Liver (tissue), 9 donors: Measurements from ENCODE around the gene GTSE1. TPM values are rescaled to one million over a fixed set of nuclear protein-coding genes. Genes with fewer than 3 reads are reported as not detected.
A peak's percentile ranks its signal among the peaks of the same experiment; 100 is the strongest.

Source experiments
- DNase-seq: peaks from one replicate; pipeline ENCODE4 v3.0.0-alpha.2; 2017; ENCODE audit warnings: low spot score
- H3K27ac ChIP-seq, 2 donors: one replicate each; pipeline ENCODE4 v1.7.0; 2013; ENCODE audit warnings: inconsistent platforms in 2 of 2, low read length in 2 of 2, control low read depth in 1 of 2, low read depth in 1 of 2, mild to moderate bottlenecking in 1 of 2
- H3K27me3 ChIP-seq, 4 donors: one replicate each; pipeline versions ENCODE4 v1.6.1 to v1.7.0; 2013; ENCODE audit warnings: low read length in 3 of 4, inconsistent platforms in 1 of 4, mild to moderate bottlenecking in 1 of 4, moderate library complexity in 1 of 4; ENCODE audit not compliant: control insufficient read depth in 4 of 4, insufficient read depth in 4 of 4
- H3K36me3 ChIP-seq, 4 donors: one replicate each; pipeline versions ENCODE4 v1.6.1 to v1.7.0; 2013; ENCODE audit warnings: low read length in 3 of 4, mild to moderate bottlenecking in 3 of 4, low read depth in 1 of 4, moderate library complexity in 1 of 4; ENCODE audit not compliant: control insufficient read depth in 4 of 4, insufficient read depth in 3 of 4
- H3K4me1 ChIP-seq, 4 donors: one replicate each; pipeline versions ENCODE4 v1.6.1 to v1.7.0; 2013; ENCODE audit warnings: low read length in 3 of 4, mild to moderate bottlenecking in 3 of 4, moderate library complexity in 1 of 4; ENCODE audit not compliant: control insufficient read depth in 4 of 4, insufficient read depth in 4 of 4
- H3K4me3 ChIP-seq, 3 donors: one replicate each; pipeline versions ENCODE4 v1.6.1 to v1.7.0; 2013; ENCODE audit warnings: low read length in 3 of 3, control low read depth in 1 of 3, low read depth in 1 of 3, mild to moderate bottlenecking in 1 of 3
- H3K9ac ChIP-seq, 2 donors: one replicate each; pipeline ENCODE4 v1.7.0; 2013; ENCODE audit warnings: low read length in 2 of 2, mild to moderate bottlenecking in 2 of 2, moderate library complexity in 2 of 2, control low read depth in 1 of 2, low read depth in 1 of 2
- H3K9me3 ChIP-seq, 4 donors: one replicate each; pipeline versions ENCODE4 v1.6.1 to v1.7.0; 2013; ENCODE audit warnings: low read length in 3 of 4; ENCODE audit not compliant: control insufficient read depth in 4 of 4
- EGR1 ChIP-seq, 2 donors: IDR thresholded peaks; 2 replicates each; pipeline ENCODE4 v1.6.1; 2016 to 2018; ENCODE audit warnings: antibody characterized with exemption in 2 of 2, low read depth in 2 of 2
- FOXA1 ChIP-seq: IDR thresholded peaks from 2 replicates; pipeline ENCODE4 v1.6.1; 2016; ENCODE audit warnings: antibody characterized with exemption
- GABPA ChIP-seq, 2 donors: IDR thresholded peaks in 1 of 2; conservative IDR thresholded peaks in 1 of 2; 2 replicates each; pipeline ENCODE4 v1.6.1; 2016; ENCODE audit warnings: antibody characterized with exemption in 2 of 2, mild to moderate bottlenecking in 1 of 2, moderate library complexity in 1 of 2
- HNF4A ChIP-seq, 2 donors: conservative IDR thresholded peaks; 2 replicates each; pipeline ENCODE4 v1.6.1; 2016; ENCODE audit warnings: antibody characterized with exemption in 2 of 2, mild to moderate bottlenecking in 2 of 2
- HNF4G ChIP-seq: IDR thresholded peaks from 2 replicates; pipeline ENCODE4 v1.6.1; 2016; ENCODE audit warnings: antibody characterized with exemption
- JUND ChIP-seq, 2 donors: IDR thresholded peaks; 2 replicates each; pipeline ENCODE4 v1.6.1; 2016; ENCODE audit warnings: antibody characterized with exemption in 2 of 2
- NR2F2 ChIP-seq: IDR thresholded peaks from 2 replicates; pipeline ENCODE4 v1.6.1; 2016; ENCODE audit warnings: antibody characterized with exemption
- RAD21 ChIP-seq, 2 donors: IDR thresholded peaks; 2 replicates each; pipeline ENCODE4 v1.6.1; 2016; ENCODE audit warnings: antibody characterized with exemption in 2 of 2, mild to moderate bottlenecking in 2 of 2
- SP1 ChIP-seq: IDR thresholded peaks from 2 replicates; pipeline ENCODE4 v1.6.1; 2018; ENCODE audit warnings: antibody characterized with exemption, mild to moderate bottlenecking
- TAF1 ChIP-seq: conservative IDR thresholded peaks from 2 replicates; pipeline ENCODE4 v1.6.1; 2016; ENCODE audit warnings: antibody characterized with exemption, mild to moderate bottlenecking
- WGBS: extraction: QIAGEN DNeasy Blood & Tissue Kit; methylation state at CpG from one replicate; pipeline ENCODE4 v1.1.7; 2013; 5-methylcytosine and 5-hydroxymethylcytosine counted together
- polyA plus RNA-seq, 2 donors: library from polyadenylated mRNA; stranded (reverse) in 1 of 2; unstranded in 1 of 2; fragments of 200-250 nt in 1 of 2; fragments of >200 nt in 1 of 2; fragmentation: Nextera tagmentation in 1 of 2; extraction: Ambion mirVana in 1 of 2; gene quantifications; one replicate each; pipeline versions ENCODE4 v1.2.1 to v1.2.3, GENCODE V29; 2013 to 2015
- total RNA-seq, 2 donors: library from RNA; depleted of rRNA; stranded (reverse); fragments of >200 nt; gene quantifications; one replicate each; pipeline ENCODE4 v1.2.3, GENCODE V29; 2014
- TF ChIP-seq, protein P1 (sequence below): IDR thresholded peaks from 2 replicates; pipeline ENCODE4 v1.6.1; 2016; ENCODE audit warnings: antibody characterized with exemption
- TF ChIP-seq, protein P2 (sequence below): IDR thresholded peaks from 2 replicates; pipeline ENCODE4 v1.6.1; 2016; ENCODE audit warnings: antibody characterized with exemption
- TF ChIP-seq, protein P3 (sequence below): IDR thresholded peaks from 2 replicates; pipeline ENCODE4 v1.6.1; 2016; ENCODE audit warnings: antibody characterized with exemption, mild to moderate bottlenecking
- TF ChIP-seq, protein P4 (sequence below): fragments of 150-350 bp; IDR thresholded peaks from 2 replicates; pipeline ENCODE4 v1.5.1; 2017; ENCODE audit warnings: improper control_type of control experiment, low read depth, low read length; ENCODE audit not compliant: missing input control
- TF ChIP-seq, protein P5 (sequence below): IDR thresholded peaks from 2 replicates; pipeline ENCODE4 v1.6.1; 2016; ENCODE audit warnings: antibody characterized with exemption
- donor health status: healthy.
- donor health status: healthy.
- donor health status: healthy.
- donor health status: healthy.
- donor health status: healthy.

The GTSE1 gene
- total and polyA plus RNA-seq, 4 donors, result 0.17 to 13.9 (median 0.85) TPM

DNA sequence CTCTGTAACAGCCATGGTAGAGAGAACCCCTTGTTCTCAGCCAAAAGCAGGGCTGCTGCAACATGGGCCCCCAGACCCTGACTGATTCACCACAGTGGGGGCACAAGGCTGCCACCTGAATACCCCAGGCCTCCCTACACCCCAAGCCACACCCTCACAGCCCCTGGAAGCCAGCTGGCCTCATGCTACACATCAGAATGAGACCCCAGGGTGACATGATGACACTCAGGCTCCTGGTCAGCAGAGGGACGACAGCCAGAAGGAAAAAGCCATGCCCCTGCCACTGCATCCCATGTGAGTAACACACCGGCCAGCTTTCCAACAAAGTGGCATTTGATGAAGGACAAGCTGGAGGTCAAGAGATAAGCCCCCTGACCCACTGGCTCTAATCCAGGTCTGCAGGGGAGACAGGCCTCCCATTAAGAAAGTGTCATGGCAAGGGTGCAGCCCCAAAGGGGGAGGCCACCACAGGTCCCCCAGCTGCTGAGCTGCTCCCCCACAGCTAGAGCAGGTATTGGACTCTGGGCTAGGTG is 49.2 kb upstream of the GTSE1 start:
- H3K4me1 ChIP-seq, result peaks cover 3 to 23% (median 9%) of the 10 kb centered on the region in 4 donors
- no peak overlapping the region for H3K4me3 ChIP-seq
- TF ChIP-seq TAF1 (no peak), HNF4G (no peak), JUND (IDR thresholded peaks at IDR 0.05) (no peak), NR2F2 (no peak)
- TF ChIP-seq, protein P1, sequence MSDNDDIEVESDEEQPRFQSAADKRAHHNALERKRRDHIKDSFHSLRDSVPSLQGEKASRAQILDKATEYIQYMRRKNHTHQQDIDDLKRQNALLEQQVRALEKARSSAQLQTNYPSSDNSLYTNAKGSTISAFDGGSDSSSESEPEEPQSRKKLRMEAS, result no peak
- TF ChIP-seq, protein P2, sequence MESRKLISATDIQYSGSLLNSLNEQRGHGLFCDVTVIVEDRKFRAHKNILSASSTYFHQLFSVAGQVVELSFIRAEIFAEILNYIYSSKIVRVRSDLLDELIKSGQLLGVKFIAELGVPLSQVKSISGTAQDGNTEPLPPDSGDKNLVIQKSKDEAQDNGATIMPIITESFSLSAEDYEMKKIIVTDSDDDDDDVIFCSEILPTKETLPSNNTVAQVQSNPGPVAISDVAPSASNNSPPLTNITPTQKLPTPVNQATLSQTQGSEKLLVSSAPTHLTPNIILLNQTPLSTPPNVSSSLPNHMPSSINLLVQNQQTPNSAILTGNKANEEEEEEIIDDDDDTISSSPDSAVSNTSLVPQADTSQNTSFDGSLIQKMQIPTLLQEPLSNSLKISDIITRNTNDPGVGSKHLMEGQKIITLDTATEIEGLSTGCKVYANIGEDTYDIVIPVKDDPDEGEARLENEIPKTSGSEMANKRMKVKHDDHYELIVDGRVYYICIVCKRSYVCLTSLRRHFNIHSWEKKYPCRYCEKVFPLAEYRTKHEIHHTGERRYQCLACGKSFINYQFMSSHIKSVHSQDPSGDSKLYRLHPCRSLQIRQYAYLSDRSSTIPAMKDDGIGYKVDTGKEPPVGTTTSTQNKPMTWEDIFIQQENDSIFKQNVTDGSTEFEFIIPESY, result no peak
- TF ChIP-seq, protein P3, sequence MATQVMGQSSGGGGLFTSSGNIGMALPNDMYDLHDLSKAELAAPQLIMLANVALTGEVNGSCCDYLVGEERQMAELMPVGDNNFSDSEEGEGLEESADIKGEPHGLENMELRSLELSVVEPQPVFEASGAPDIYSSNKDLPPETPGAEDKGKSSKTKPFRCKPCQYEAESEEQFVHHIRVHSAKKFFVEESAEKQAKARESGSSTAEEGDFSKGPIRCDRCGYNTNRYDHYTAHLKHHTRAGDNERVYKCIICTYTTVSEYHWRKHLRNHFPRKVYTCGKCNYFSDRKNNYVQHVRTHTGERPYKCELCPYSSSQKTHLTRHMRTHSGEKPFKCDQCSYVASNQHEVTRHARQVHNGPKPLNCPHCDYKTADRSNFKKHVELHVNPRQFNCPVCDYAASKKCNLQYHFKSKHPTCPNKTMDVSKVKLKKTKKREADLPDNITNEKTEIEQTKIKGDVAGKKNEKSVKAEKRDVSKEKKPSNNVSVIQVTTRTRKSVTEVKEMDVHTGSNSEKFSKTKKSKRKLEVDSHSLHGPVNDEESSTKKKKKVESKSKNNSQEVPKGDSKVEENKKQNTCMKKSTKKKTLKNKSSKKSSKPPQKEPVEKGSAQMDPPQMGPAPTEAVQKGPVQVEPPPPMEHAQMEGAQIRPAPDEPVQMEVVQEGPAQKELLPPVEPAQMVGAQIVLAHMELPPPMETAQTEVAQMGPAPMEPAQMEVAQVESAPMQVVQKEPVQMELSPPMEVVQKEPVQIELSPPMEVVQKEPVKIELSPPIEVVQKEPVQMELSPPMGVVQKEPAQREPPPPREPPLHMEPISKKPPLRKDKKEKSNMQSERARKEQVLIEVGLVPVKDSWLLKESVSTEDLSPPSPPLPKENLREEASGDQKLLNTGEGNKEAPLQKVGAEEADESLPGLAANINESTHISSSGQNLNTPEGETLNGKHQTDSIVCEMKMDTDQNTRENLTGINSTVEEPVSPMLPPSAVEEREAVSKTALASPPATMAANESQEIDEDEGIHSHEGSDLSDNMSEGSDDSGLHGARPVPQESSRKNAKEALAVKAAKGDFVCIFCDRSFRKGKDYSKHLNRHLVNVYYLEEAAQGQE, result no peak
- TF ChIP-seq, protein P4, sequence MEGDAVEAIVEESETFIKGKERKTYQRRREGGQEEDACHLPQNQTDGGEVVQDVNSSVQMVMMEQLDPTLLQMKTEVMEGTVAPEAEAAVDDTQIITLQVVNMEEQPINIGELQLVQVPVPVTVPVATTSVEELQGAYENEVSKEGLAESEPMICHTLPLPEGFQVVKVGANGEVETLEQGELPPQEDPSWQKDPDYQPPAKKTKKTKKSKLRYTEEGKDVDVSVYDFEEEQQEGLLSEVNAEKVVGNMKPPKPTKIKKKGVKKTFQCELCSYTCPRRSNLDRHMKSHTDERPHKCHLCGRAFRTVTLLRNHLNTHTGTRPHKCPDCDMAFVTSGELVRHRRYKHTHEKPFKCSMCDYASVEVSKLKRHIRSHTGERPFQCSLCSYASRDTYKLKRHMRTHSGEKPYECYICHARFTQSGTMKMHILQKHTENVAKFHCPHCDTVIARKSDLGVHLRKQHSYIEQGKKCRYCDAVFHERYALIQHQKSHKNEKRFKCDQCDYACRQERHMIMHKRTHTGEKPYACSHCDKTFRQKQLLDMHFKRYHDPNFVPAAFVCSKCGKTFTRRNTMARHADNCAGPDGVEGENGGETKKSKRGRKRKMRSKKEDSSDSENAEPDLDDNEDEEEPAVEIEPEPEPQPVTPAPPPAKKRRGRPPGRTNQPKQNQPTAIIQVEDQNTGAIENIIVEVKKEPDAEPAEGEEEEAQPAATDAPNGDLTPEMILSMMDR, result no peak
- H3K27me3 ChIP-seq, result no peaks in the 10 kb centered on the region
- no peaks in the 10 kb centered on the region for H3K9me3 ChIP-seq
- H3K36me3 ChIP-seq, result no peaks in the 10 kb centered on the region
- H3K27ac ChIP-seq, result no peak overlapping the region
- no peak overlapping the region for H3K9ac ChIP-seq
- 93% methylated on average over 2 of the region's 2 CpGs for WGBS
- no peak for DNase-seq

DNA sequence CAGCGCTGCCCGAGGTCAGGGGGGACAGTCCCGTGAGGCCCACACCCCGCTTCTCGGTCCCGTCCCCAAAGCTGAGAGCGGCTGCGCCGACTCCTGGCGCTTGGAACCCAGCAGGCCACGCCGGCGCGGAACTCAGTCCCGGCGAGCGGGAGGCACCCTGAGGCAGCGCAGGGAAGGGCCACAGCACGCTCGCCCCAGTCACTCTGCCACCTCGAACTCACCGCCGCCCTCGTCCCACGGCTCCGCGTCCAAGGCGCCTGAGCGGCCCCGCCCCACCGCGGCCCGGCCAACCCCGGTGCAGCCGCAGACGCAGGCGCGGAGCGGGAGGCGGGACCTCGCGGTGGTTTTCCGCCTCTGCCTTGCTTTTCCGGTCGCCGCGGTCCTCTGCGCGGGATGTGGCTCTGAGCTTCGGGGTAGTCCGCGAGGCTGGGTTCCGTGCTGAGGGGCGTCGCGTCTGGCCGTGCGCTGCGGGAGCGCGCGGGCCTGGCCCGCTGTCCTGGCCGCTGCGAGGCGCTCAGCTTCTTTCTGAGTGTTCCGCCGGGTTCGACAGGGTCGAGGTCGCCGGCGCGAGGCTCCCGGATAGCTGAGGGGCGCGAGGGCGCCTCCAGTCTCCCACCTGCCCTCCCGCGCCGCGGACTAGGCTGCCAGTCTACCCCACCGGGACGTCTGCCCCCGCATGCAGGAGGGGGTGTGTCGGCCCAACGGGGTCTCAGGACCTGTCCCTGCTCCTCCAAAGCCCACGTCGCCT is 46.5 kb upstream of the GTSE1 start, which contains the start of gene CDPF1:
TSS of gene CDPF1 (minus strand) at position 259 of the 748 bp plus-strand sequence. CDS start 2,009 bp downstream, outside the sequence.
- Histone ChIP-seq H3K4me1 (peaks cover 3 to 22% (median 9%) of the 10 kb centered on the region in 4 donors), H3K9ac (peak within 1 kb of the TSS; percentile 16 to 42), H3K9me3 (no peaks in the 10 kb centered on the region), H3K36me3 (no peaks in the 10 kb centered on the region), H3K27ac (peak within 1 kb of the TSS; percentile 72 to 77), H3K4me3 (peak within 1 kb of the TSS; percentile 77 to 85 (median 83)), H3K27me3 (no peaks in the 10 kb centered on the region)
- WGBS, result under 1% methylated on average over 89 of the region's 89 CpGs
- peak; percentile 92 for DNase-seq
- TF ChIP-seq, protein P2, result no peak
- TF ChIP-seq TAF1 (no peak), HNF4G (no peak), FOXA1 (no peak), EGR1 (IDR thresholded peaks at IDR 0.05; ENCODE audit: low read depth in 2 of 2) (no peak), JUND (IDR thresholded peaks at IDR 0.05) (no peak), SP1 (peak; percentile 34), HNF4A (conservative IDR thresholded peaks at IDR 0.05) (no peak), RAD21 (IDR thresholded peaks at IDR 0.05) (peak; percentile 28 to 61), NR2F2 (no peak), GABPA (IDR thresholded peaks at IDR 0.05 in 1 of 2, conservative IDR thresholded peaks at IDR 0.05 in 1 of 2) (peak in 1 of 2 donors; percentile 70)
- TF ChIP-seq, protein P1, result no peak
- TF ChIP-seq, protein P4, result no peak
- TF ChIP-seq, protein P5, sequence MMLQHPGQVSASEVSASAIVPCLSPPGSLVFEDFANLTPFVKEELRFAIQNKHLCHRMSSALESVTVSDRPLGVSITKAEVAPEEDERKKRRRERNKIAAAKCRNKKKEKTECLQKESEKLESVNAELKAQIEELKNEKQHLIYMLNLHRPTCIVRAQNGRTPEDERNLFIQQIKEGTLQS, result no peak
